Mammary epithelial cell (primary cell): Measurements from ENCODE around the gene ANXA9.

Experiments used
- EZH2 ChIP-seq: IDR thresholded peaks from 2 replicates; pipeline ENCODE4 v1.6.1; 2012; ENCODE audit warnings: low read length, inconsistent platforms, borderline replicate concordance
- TF ChIP-seq, protein P1 (sequence below), 2 donors: IDR thresholded peaks in 1 of 2; conservative IDR thresholded peaks in 1 of 2; 2 replicates each; pipeline ENCODE4 v1.5.1; 2011 to 2012; ENCODE audit warnings: inconsistent platforms in 2 of 2, low read length in 2 of 2, mild to moderate bottlenecking in 2 of 2, control low read depth in 1 of 2, low read depth in 1 of 2; ENCODE audit not compliant: insufficient read depth in 1 of 2; ENCODE audit errors: extremely low read depth in 1 of 2

- TF ChIP-seq, protein P1, sequence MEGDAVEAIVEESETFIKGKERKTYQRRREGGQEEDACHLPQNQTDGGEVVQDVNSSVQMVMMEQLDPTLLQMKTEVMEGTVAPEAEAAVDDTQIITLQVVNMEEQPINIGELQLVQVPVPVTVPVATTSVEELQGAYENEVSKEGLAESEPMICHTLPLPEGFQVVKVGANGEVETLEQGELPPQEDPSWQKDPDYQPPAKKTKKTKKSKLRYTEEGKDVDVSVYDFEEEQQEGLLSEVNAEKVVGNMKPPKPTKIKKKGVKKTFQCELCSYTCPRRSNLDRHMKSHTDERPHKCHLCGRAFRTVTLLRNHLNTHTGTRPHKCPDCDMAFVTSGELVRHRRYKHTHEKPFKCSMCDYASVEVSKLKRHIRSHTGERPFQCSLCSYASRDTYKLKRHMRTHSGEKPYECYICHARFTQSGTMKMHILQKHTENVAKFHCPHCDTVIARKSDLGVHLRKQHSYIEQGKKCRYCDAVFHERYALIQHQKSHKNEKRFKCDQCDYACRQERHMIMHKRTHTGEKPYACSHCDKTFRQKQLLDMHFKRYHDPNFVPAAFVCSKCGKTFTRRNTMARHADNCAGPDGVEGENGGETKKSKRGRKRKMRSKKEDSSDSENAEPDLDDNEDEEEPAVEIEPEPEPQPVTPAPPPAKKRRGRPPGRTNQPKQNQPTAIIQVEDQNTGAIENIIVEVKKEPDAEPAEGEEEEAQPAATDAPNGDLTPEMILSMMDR (conservative IDR thresholded peaks at IDR 0.05 in 1 of 2, IDR thresholded peaks at IDR 0.05 in 1 of 2; ENCODE audit: extremely low read depth in 1 of 2, insufficient read depth in 1 of 2, low read depth in 1 of 2, low read length in 2 of 2) = no peak
- no peak for TF ChIP-seq EZH2
These were observed 18.3 kb downstream of the ANXA9 start for GRCh38 chr1:151000408-151000807.
